ENCODE measurements around the gene SLC10A2.

Gene SLC10A2

DNA sequence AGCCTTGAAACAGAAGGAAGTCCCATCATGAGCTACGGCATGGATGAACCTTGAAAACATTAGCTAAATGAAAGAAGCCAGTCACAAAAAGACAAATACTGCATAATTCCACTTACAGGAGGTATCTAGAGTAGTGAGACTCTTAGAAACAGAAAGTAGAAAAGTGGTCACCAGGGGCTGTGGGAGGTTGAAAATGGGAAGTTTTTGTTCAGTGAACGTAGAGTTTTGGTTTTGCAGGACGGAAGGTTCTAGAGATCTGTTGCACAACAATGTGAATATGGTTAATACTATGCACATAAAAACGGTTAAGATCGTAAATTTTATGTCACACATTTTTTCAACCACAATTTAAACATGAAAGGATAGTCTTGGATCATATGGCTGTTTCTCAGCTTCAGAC lies 11.9 kb upstream of the SLC10A2 start:
- H3K9me3 ChIP-seq (ENCODE audit: control insufficient read depth, insufficient read depth, low read length), result peaks cover 9% of the 10 kb centered on the region; the same call in 1 of the 2 replicates
- no peak overlapping the region for H3K27ac ChIP-seq (ENCODE audit: low read depth, low read length)
- H3F3A ChIP-seq (ENCODE audit: control insufficient read depth, insufficient read depth), result no peaks in the 10 kb centered on the region
- no peaks in the 10 kb centered on the region for H3K79me2 ChIP-seq (ENCODE audit: control insufficient read depth, low read length)
- TF ChIP-seq, protein P1, sequence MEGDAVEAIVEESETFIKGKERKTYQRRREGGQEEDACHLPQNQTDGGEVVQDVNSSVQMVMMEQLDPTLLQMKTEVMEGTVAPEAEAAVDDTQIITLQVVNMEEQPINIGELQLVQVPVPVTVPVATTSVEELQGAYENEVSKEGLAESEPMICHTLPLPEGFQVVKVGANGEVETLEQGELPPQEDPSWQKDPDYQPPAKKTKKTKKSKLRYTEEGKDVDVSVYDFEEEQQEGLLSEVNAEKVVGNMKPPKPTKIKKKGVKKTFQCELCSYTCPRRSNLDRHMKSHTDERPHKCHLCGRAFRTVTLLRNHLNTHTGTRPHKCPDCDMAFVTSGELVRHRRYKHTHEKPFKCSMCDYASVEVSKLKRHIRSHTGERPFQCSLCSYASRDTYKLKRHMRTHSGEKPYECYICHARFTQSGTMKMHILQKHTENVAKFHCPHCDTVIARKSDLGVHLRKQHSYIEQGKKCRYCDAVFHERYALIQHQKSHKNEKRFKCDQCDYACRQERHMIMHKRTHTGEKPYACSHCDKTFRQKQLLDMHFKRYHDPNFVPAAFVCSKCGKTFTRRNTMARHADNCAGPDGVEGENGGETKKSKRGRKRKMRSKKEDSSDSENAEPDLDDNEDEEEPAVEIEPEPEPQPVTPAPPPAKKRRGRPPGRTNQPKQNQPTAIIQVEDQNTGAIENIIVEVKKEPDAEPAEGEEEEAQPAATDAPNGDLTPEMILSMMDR (IDR thresholded peaks at IDR 0.05; ENCODE audit: low read depth, low read length, poor library complexity, severe bottlenecking), result no peak
- TF ChIP-seq EZH2phosphoT487 (IDR thresholded peaks at IDR 0.05; ENCODE audit: borderline replicate concordance, low read length), result no peak
- H4K20me1 ChIP-seq (ENCODE audit: control insufficient read depth, insufficient read depth, low read depth, low read length), result no peaks in the 10 kb centered on the region
- H3K4me1 ChIP-seq (ENCODE audit: control insufficient read depth, low read length), result peaks cover 5% of the 10 kb centered on the region
- no peak overlapping the region for H3K4me3 ChIP-seq (ENCODE audit: low read length)
- H3K36me3 ChIP-seq (ENCODE audit: control insufficient read depth, low read length), result no peaks in the 10 kb centered on the region
- H3K27me3 ChIP-seq (ENCODE audit: control insufficient read depth, low read length), result no peaks in the 10 kb centered on the region
- H3K9me2 ChIP-seq (replicated peaks; ENCODE audit: control insufficient read depth, low read length), result no peaks in the 10 kb centered on the region
- no peak overlapping the region for H3K4me2 ChIP-seq (ENCODE audit: low read length)

DNA sequence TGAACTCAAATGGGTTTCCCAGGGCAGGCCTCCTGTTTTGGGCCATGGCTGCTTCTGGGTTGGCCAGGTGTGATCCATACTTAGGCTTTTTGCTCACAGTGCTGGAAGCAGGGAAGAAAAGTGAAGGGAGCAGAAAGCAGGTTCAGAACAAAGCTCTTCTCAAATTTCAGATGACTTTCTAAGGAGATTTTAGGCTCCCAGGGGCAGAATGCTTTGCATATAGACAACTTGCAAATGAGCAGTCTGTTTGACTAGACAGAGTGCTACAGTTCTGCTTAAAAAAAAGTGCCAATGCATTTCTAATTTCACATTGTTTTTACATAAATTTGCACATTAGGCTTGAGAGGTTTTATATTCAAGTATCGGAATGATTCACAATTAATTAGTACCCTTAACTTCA lies 2.6 kb upstream of the SLC10A2 start:
- H3K9me2 ChIP-seq (replicated peaks; ENCODE audit: control insufficient read depth, low read length), result no peaks in the 10 kb centered on the region
- H3K36me3 ChIP-seq (ENCODE audit: control insufficient read depth, low read length), result no peaks in the 10 kb centered on the region
- H3F3A ChIP-seq (ENCODE audit: control insufficient read depth, insufficient read depth), result no peaks in the 10 kb centered on the region
- H3K4me2 ChIP-seq (ENCODE audit: low read length), result no peak overlapping the region
- no peaks in the 10 kb centered on the region for H4K20me1 ChIP-seq (ENCODE audit: control insufficient read depth, insufficient read depth, low read depth, low read length)
- H3K9me3 ChIP-seq (ENCODE audit: control insufficient read depth, insufficient read depth, low read length), result peaks cover 22% of the 10 kb centered on the region; the same call in 1 of the 2 replicates
- no peaks in the 10 kb centered on the region for H3K79me2 ChIP-seq (ENCODE audit: control insufficient read depth, low read length)
- TF ChIP-seq, protein P1 (IDR thresholded peaks at IDR 0.05; ENCODE audit: low read depth, low read length, poor library complexity, severe bottlenecking), result no peak
- TF ChIP-seq EZH2phosphoT487 (IDR thresholded peaks at IDR 0.05; ENCODE audit: borderline replicate concordance, low read length), result no peak
- peaks cover 20% of the 10 kb centered on the region for H3K4me1 ChIP-seq (ENCODE audit: control insufficient read depth, low read length)
- no peak overlapping the region for H3K27ac ChIP-seq (ENCODE audit: low read depth, low read length)
- no peak overlapping the region for H3K4me3 ChIP-seq (ENCODE audit: low read length)
- H3K27me3 ChIP-seq (ENCODE audit: control insufficient read depth, low read length), result no peaks in the 10 kb centered on the region

DNA sequence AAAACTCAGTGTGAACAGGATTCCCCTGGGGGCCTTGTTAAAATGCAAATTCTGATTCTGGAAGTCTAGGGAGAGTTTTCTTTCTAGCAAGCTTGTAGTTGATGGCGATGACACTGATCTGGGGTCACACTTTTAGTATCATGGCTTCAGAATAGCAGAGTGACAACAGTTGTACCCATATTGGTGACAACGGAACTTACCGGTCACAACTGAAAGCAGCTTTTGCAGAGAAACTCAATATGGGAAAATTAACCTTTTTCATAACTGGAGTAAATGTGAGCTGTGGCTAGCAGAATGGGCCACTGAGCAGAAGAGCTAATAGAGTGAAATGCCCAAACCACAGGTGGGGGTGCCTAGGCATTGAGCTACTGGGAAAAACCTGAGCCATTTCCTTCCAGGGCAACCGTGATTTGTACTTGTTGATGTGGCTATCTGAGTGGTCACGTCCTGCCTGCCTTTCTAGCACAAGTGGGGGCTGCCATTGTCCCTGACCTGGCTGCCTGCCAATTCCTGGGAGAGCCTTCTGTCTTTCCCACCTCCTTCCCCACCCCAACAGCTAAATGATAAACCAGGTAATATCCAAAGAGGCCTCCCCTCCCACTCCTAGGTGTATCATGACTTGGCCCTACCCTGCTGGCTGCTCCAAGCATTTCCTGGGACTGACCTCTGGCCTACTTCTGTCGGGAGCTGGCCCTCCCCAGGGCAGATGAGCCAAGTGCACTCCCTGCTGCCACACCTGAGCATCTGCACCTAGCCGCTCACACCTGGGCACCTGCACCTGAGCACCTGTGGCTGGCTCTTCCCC lies 1.7 kb upstream of the SLC10A2 start:
- peaks cover 20% of the 10 kb centered on the region for H3K4me1 ChIP-seq (ENCODE audit: control insufficient read depth, low read length)
- no peaks in the 10 kb centered on the region for H3K9me2 ChIP-seq (replicated peaks; ENCODE audit: control insufficient read depth, low read length)
- H3K4me3 ChIP-seq (ENCODE audit: low read length), result no peak overlapping the region
- no peaks in the 10 kb centered on the region for H3K79me2 ChIP-seq (ENCODE audit: control insufficient read depth, low read length)
- peak overlapping the region; percentile 23; the same call in 1 of the 2 replicates for H3K4me2 ChIP-seq (ENCODE audit: low read length)
- H3K36me3 ChIP-seq (ENCODE audit: control insufficient read depth, low read length), result no peaks in the 10 kb centered on the region
- no peak overlapping the region for H3K27ac ChIP-seq (ENCODE audit: low read depth, low read length)
- H4K20me1 ChIP-seq (ENCODE audit: control insufficient read depth, insufficient read depth, low read depth, low read length), result no peaks in the 10 kb centered on the region
- H3K9me3 ChIP-seq (ENCODE audit: control insufficient read depth, insufficient read depth, low read length), result peaks cover 22% of the 10 kb centered on the region; the same call in 1 of the 2 replicates
- H3K27me3 ChIP-seq (ENCODE audit: control insufficient read depth, low read length), result no peaks in the 10 kb centered on the region
- TF ChIP-seq EZH2phosphoT487 (IDR thresholded peaks at IDR 0.05; ENCODE audit: borderline replicate concordance, low read length), result no peak
- TF ChIP-seq, protein P1 (IDR thresholded peaks at IDR 0.05; ENCODE audit: low read depth, low read length, poor library complexity, severe bottlenecking), result no peak
- no peaks in the 10 kb centered on the region for H3F3A ChIP-seq (ENCODE audit: control insufficient read depth, insufficient read depth)

Measured in DOHH2 (cell line).